GM23248 (cell line): ENCODE measurements around the gene RAB40B. TPM values are rescaled to one million over a fixed set of nuclear protein-coding genes. Genes with fewer than 3 reads are reported as not detected.

Experiments used
- DNase-seq: peaks from one replicate; pipeline ENCODE4 v3.0.0-alpha.2; 2015
- H2AFZ ChIP-seq: fragments of 200-600 bp; sonication (generic); 2 replicates; pipeline ENCODE4 v1.6.1; 2016; ENCODE audit warnings: antibody characterized with exemption
- H3F3A ChIP-seq: fragments of 200-600 bp; sonication (generic); 2 replicates; pipeline ENCODE4 v1.6.1; 2016; ENCODE audit warnings: mild to moderate bottlenecking, antibody characterized with exemption, mixed run types; ENCODE audit not compliant: insufficient read depth
- H3K27ac ChIP-seq: fragments of 200-600 bp; sonication (generic); 2 replicates; pipeline ENCODE4 v1.5.1; 2016; ENCODE audit warnings: mild to moderate bottlenecking
- H3K27me3 ChIP-seq: fragments of 200-600 bp; sonication (generic); replicated peaks from 2 replicates; pipeline ENCODE4 v1.6.1; 2016; ENCODE audit warnings: mild to moderate bottlenecking; ENCODE audit not compliant: insufficient read depth
- H3K36me3 ChIP-seq: fragments of 200-600 bp; sonication (generic); 2 replicates; pipeline ENCODE4 v1.6.1; 2016; ENCODE audit warnings: low read depth, mild to moderate bottlenecking
- H3K4me1 ChIP-seq: fragments of 200-600 bp; sonication (generic); 2 replicates; pipeline ENCODE4 v1.6.1; 2016; ENCODE audit warnings: mild to moderate bottlenecking; ENCODE audit not compliant: insufficient read depth
- H3K4me2 ChIP-seq: fragments of 200-600 bp; sonication (generic); one replicate; pipeline ENCODE4 v1.6.1; 2016; ENCODE audit warnings: mild to moderate bottlenecking; ENCODE audit not compliant: unreplicated experiment
- H3K4me3 ChIP-seq: fragments of 200-600 bp; sonication (generic); 2 replicates; pipeline ENCODE4 v1.5.1; 2016; ENCODE audit warnings: mild to moderate bottlenecking
- H3K79me2 ChIP-seq: fragments of 200-600 bp; sonication (generic); 2 replicates; pipeline ENCODE4 v1.6.1; 2016; ENCODE audit warnings: mild to moderate bottlenecking; ENCODE audit not compliant: insufficient read depth
- H3K9ac ChIP-seq: fragments of 200-600 bp; sonication (generic); 2 replicates; pipeline ENCODE4 v1.6.1; 2016; ENCODE audit warnings: mild to moderate bottlenecking
- H3K9me2 ChIP-seq: fragments of 200-600 bp; sonication (generic); 2 replicates; pipeline ENCODE4 v1.6.1; 2016; ENCODE audit warnings: mixed run types, mild to moderate bottlenecking, moderate library complexity; ENCODE audit not compliant: insufficient read depth
- H3K9me3 ChIP-seq: fragments of 200-600 bp; sonication (generic); one replicate; pipeline ENCODE4 v1.6.1; 2017; ENCODE audit warnings: low read depth
- H4K20me1 ChIP-seq: fragments of 200-600 bp; sonication (generic); 2 replicates; pipeline ENCODE4 v1.6.0; 2016; ENCODE audit not compliant: insufficient read depth
- EZH2 ChIP-seq: fragments of 200-600 bp; sonication (generic); IDR thresholded peaks from 2 replicates; pipeline ENCODE4 v1.6.1; 2018; ENCODE audit warnings: antibody characterized with exemption, mild to moderate bottlenecking; ENCODE audit not compliant: insufficient read depth, poor library complexity, severe bottlenecking
- EZH2phosphoT487 ChIP-seq: fragments of 200-600 bp; sonication (generic); IDR thresholded peaks from 2 replicates; pipeline ENCODE4 v1.6.1; 2018; ENCODE audit warnings: antibody characterized with exemption, moderate library complexity, mild to moderate bottlenecking, low read depth; ENCODE audit not compliant: insufficient read depth
- WGBS, 2 experiments: methylation state at CpG; one replicate each; pipeline ENCODE4 v1.1.6; 2015 to 2017; ENCODE audit warnings: low lambda C conversion rate in 2 of 2, low coverage in 1 of 2; ENCODE audit errors: missing lambda C conversion rate in 2 of 2; 5-methylcytosine and 5-hydroxymethylcytosine counted together
- in situ Hi-C: fragments of 300-500 bp; cut with MboI; formaldehyde crosslinking; loops from 2 replicates; pipeline ENCODE4 v1.15.0; 2020
- polyA plus RNA-seq: library from polyadenylated mRNA; unstranded; fragments of >200 nt; fragmentation: Nextera tagmentation; extraction: Ambion mirVana; gene quantifications from 2 replicates; pipeline ENCODE4 v1.2.1, GENCODE V29; 2016
- total RNA-seq: library from RNA; depleted of rRNA; stranded (reverse); fragments of >200 nt; shearing (Covaris generic); gene quantifications from 2 replicates; pipeline ENCODE4 v1.2.3, GENCODE V29; 2014

The RAB40B gene
- total and polyA plus RNA-seq, 2 experiments from 2014 or later: 23.7 to 23.8 TPM

DNA sequence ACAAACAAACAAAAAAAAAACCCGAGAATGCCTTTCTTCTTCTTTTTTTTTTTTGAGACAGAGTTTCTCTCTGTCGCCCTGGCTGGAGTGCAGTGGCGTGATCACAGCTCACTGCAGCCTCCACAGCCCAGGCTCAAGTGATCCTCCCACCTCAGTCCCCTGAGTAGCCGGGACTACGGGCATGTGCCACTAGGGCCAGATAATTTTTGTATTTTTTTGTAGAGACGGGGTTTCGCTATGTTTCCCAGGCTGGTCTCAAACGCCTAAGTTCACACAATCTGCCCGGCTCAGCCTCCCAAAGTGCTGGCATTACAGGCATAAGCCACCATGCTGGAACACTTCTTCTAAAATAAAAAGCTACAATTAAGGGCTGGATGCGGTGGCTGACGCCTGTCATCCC lies 33.3 kb downstream of the RAB40B start:
- H3K4me1 ChIP-seq: peaks cover 8% of the 10 kb centered on the region; the same call in 1 of the 2 replicates
- no peaks in the 10 kb centered on the region for H4K20me1 ChIP-seq
- H3K4me3 ChIP-seq: no peak overlapping the region
- in situ Hi-C loops: no loop called here
- H3F3A ChIP-seq: no peaks in the 10 kb centered on the region
- no peak overlapping the region for H3K9ac ChIP-seq
- H3K4me2 ChIP-seq: no peak overlapping the region
- no peaks in the 10 kb centered on the region for H3K27me3 ChIP-seq
- H3K9me2 ChIP-seq: no peaks in the 10 kb centered on the region
- no peaks in the 10 kb centered on the region for H3K79me2 ChIP-seq
- no peak overlapping the region for H2AFZ ChIP-seq
- no peaks in the 10 kb centered on the region for H3K36me3 ChIP-seq
- no peak overlapping the region for H3K27ac ChIP-seq
- no peaks in the 10 kb centered on the region for H3K9me3 ChIP-seq
- no peak for DNase-seq
- TF ChIP-seq EZH2phosphoT487: no peak
- 85 to 88% methylated on average over 10 to 11 of the region's 11 CpGs for WGBS, 2 experiments

DNA sequence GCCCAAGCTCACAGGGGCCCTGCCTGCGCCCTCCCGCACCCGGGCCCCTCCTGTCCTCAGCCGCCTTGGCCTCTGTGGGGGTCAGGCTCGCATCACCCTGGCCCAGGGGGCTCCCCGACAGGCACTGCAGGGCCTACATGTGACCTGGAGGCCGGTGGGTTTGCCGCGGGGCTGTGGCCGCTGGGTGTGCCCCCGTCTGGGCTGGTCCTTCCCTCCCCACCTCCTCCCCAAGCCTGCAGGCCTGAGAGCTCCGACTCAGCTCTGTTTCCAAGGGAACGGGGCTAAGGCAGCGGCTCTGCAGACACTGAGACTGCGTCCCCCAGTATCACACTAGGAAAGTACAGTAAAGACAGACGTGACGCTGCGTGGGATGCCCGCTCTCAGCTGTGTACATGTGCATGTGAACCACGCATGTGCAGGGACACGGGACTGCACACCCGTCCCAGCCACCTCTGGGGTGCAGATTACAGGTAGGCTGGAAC lies 33.8 kb downstream of the RAB40B start:
- no peak overlapping the region for H3K9ac ChIP-seq
- H3K4me1 ChIP-seq: peaks cover 6% of the 10 kb centered on the region; the same call in 1 of the 2 replicates
- H4K20me1 ChIP-seq: no peaks in the 10 kb centered on the region
- no peak overlapping the region for H2AFZ ChIP-seq
- no peaks in the 10 kb centered on the region for H3K27me3 ChIP-seq
- no peaks in the 10 kb centered on the region for H3F3A ChIP-seq
- no peaks in the 10 kb centered on the region for H3K9me2 ChIP-seq
- TF ChIP-seq EZH2phosphoT487: no peak
- TF ChIP-seq EZH2: no peak
- no peak overlapping the region for H3K4me3 ChIP-seq
- H3K79me2 ChIP-seq: no peaks in the 10 kb centered on the region
- 76 to 85% methylated on average over 19 to 22 of the region's 22 CpGs for WGBS, 2 experiments
- no peak overlapping the region for H3K4me2 ChIP-seq
- no peak for DNase-seq
- H3K27ac ChIP-seq: no peak overlapping the region
- H3K36me3 ChIP-seq: no peaks in the 10 kb centered on the region
- H3K9me3 ChIP-seq: no peaks in the 10 kb centered on the region
- in situ Hi-C loops: no loop called here

DNA sequence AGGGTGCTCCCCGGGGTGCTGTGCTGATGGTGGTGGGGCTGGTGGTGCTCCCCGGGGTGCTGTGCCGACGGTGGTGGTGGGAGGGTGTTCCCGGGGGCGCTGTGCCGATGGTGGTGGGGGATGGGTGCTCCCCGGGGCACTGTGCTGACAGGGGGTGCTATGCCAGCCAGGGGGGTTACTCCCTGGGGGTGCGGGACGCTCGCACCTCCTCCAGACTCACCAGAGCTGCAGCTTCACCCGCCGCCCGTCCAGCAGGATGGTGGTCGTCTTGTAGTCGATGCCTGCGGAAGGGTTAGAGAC lies 34.3 kb downstream of the RAB40B start:
- Histone ChIP-seq H3K9me2 (no peaks in the 10 kb centered on the region), H3K4me1 (0 out of 2 replicates have a peak, but pooled peaks cover 3% of the 10 kb centered on the region), H3K4me2 (no peak overlapping the region), H3K27ac (no peak overlapping the region), H4K20me1 (no peaks in the 10 kb centered on the region), H3F3A (no peaks in the 10 kb centered on the region), H3K36me3 (no peaks in the 10 kb centered on the region), H3K4me3 (no peak overlapping the region), H3K27me3 (no peaks in the 10 kb centered on the region), H3K9me3 (no peaks in the 10 kb centered on the region), H3K9ac (no peak overlapping the region), H3K79me2 (no peaks in the 10 kb centered on the region), H2AFZ (no peak overlapping the region)
- DNase-seq: no peak
- WGBS, 2 experiments: 79 to 94% methylated on average over 9 to 17 of the region's 17 CpGs
- TF ChIP-seq EZH2phosphoT487: no peak
- no peak for TF ChIP-seq EZH2
- in situ Hi-C loops: no loop called here

DNA sequence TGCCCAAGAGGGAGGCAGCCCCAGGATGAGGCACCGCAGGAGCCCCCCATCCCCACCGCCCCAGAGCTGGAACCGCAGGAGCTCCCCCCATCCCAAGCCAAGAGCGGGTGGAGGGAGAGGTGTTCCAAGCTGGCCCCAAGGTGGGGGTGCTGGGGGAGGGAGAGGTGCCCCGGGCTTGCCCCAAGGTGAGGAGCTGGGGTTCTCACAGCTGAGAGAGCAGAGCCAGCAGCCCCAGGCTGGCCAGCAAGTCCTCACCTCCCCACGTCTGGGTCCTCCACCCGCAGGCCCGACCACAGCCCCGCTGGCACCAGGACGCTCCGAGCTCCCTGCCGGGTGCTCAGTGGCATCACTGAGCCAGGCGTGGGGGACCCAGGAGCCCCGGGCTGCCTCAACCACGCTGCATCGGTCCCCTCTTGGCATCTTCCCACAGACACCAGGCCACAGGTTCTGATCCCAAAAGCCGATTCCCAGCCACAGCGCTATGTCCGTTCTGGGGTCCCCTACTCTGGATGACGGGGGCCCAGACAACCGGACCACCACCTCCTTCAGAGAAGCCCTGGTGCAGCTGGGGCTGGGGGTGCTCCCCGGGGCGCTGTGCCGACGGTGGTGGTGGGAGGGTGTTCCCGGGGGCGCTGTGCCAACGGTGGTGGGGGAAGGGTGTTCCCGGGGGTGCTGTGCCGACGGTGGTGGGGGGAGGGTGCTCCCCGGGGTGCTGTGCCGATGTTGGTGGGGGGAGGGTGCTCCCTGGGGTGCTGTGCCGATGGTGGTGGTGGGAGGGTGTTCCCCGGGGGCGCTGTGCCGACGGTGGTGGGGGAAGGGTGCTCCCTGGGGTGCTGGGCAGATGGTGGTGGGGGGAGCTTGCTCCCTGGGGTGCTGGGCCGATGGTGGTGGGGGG lies 34.9 kb downstream of the RAB40B start:
- TF ChIP-seq EZH2phosphoT487 (no peak), EZH2 (no peak)
- Histone ChIP-seq H3K4me3 (no peak overlapping the region), H3K9me3 (no peaks in the 10 kb centered on the region), H3K4me2 (no peak overlapping the region), H3K9me2 (no peaks in the 10 kb centered on the region), H3K36me3 (no peaks in the 10 kb centered on the region), H3K4me1 (no peaks in the 10 kb centered on the region), H3K27me3 (no peaks in the 10 kb centered on the region), H3K79me2 (no peaks in the 10 kb centered on the region), H2AFZ (no peak overlapping the region), H3F3A (no peaks in the 10 kb centered on the region), H4K20me1 (no peaks in the 10 kb centered on the region), H3K9ac (no peak overlapping the region), H3K27ac (no peak overlapping the region)
- in situ Hi-C loops: no loop called here
- DNase-seq: no peak
- 87 to 93% methylated on average over 23 to 33 of the region's 39 CpGs for WGBS, 2 experiments
